Stimulated activated naive CD8-positive, alpha-beta T cell treated with anti-CD3 and anti-CD28 coated beads, Interleukin-15, amount 100 ng/mL, for 72 hours (primary cell): ENCODE measurements around the gene CACNA2D3.
A peak's percentile ranks its signal among the peaks of the same experiment; 100 is the strongest.

Source experiments
- ATAC-seq: fragments of 150-1000 bp; cut with Tn5 transposase; 2 replicates; pipeline ENCODE4 v1.10.0; 2021; ENCODE audit warnings: mild to moderate bottlenecking, moderate library complexity
- DNase-seq, 2 donors: peaks; one replicate each; pipeline ENCODE4 v3.0.0; 2021 to 2022
- H3K27ac Mint-ChIP-seq, 2 donors: one replicate each; pipeline ENCODE4 v1.8.0; 2022; ENCODE audit warnings: mild to moderate bottlenecking in 2 of 2, mixed read lengths in 2 of 2, moderate library complexity in 2 of 2
- H3K27me3 Mint-ChIP-seq: one replicate; pipeline ENCODE4 v1.8.0; 2022; ENCODE audit warnings: mixed read lengths
- H3K4me1 Mint-ChIP-seq: one replicate; pipeline ENCODE4 v1.8.0; 2022; ENCODE audit warnings: mild to moderate bottlenecking, mixed read lengths
- H3K4me3 Mint-ChIP-seq, 2 donors: one replicate each; pipeline ENCODE4 v1.8.0; 2022; ENCODE audit warnings: mild to moderate bottlenecking in 2 of 2, mixed read lengths in 2 of 2, moderate library complexity in 1 of 2
- H3K9me3 Mint-ChIP-seq, 2 donors: one replicate each; pipeline ENCODE4 v1.8.0; 2022; ENCODE audit warnings: mixed read lengths in 2 of 2

CACNA2D3 gene

GRCh38 chr3:54527953-54528352 is 405.6 kb downstream of the CACNA2D3 start:
- ATAC-seq, result no peak
- peaks cover 6 to 14% of the 10 kb centered on the region in 2 donors for H3K9me3 Mint-ChIP-seq
- DNase-seq, result no peak
- no peak overlapping the region for H3K4me3 Mint-ChIP-seq
- no peaks in the 10 kb centered on the region for H3K4me1 Mint-ChIP-seq
- no peak overlapping the region for H3K27ac Mint-ChIP-seq
- H3K27me3 Mint-ChIP-seq, result peaks cover 12% of the 10 kb centered on the region

DNA sequence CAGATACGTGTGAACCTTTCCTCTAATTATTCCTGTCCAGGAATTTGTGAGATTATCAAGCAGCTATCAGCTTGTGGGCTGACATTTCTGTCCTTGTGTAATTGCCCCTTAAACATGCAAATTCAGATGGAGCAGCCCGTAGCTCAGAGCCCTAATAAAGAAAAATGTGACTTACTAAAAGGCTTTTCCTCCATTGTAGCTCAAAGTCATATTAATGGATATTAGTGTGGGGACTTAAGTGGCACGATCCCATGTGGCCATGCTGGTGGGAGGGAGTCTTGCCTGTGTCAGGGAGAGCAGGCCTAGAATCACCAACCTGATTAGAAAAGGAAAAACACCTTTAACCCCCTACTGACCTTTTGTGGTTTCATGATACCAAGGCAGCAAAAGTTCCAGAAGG is 406.3 kb downstream of the CACNA2D3 start:
- Mint-ChIP-seq H3K4me1 (no peaks in the 10 kb centered on the region), H3K9me3 (peaks cover 6 to 15% of the 10 kb centered on the region in 2 donors), H3K27ac (no peak overlapping the region), H3K4me3 (no peak overlapping the region), H3K27me3 (peaks cover 16% of the 10 kb centered on the region)
- ATAC-seq (no peak), DNase-seq (no peak)

GRCh38 chr3:54530091-54530490 is 407.7 kb downstream of the CACNA2D3 start:
- H3K27ac Mint-ChIP-seq, result no peak overlapping the region
- H3K9me3 Mint-ChIP-seq, result peaks cover 6 to 15% of the 10 kb centered on the region in 2 donors
- DNase-seq (no peak), ATAC-seq (no peak)
- H3K4me1 Mint-ChIP-seq, result no peaks in the 10 kb centered on the region
- H3K4me3 Mint-ChIP-seq, result no peak overlapping the region
- H3K27me3 Mint-ChIP-seq, result peaks cover 16% of the 10 kb centered on the region

DNA sequence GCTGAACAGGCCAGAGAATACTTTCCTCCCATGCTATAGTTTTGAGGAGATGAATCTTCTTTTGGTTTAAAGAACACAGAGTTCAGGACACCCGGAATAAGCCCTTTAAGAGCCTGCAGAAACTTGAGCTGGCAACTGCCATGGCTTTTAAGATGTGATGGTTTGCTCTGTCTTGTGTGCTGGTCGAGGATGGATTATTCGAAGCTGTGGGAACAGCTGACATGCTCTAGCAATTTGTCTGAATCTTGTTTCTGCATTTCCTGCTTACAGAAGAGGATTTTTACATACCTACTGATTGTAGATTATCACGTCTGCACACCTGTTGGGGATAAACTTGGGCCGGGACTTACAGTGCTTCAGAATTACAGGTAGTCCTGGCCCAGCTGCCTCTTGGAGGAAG is 408.6 kb downstream of the CACNA2D3 start:
- Mint-ChIP-seq H3K4me3 (no peak overlapping the region), H3K27ac (no peak overlapping the region), H3K4me1 (no peaks in the 10 kb centered on the region), H3K9me3 (peaks cover 2 to 15% of the 10 kb centered on the region in 2 donors), H3K27me3 (peaks cover 16% of the 10 kb centered on the region)
- no peak for ATAC-seq
- DNase-seq, result no peak

- peaks cover 0 to 14% of the 10 kb centered on the region in 2 donors for H3K9me3 Mint-ChIP-seq
- peaks cover 16% of the 10 kb centered on the region for H3K27me3 Mint-ChIP-seq
- no peaks in the 10 kb centered on the region for H3K4me1 Mint-ChIP-seq
- no peak overlapping the region for H3K4me3 Mint-ChIP-seq
- ATAC-seq, result no peak
- no peak for DNase-seq
- H3K27ac Mint-ChIP-seq, result no peak overlapping the region
These were observed 409.4 kb downstream of the CACNA2D3 start for GRCh38 chr3:54531741-54532140.

GRCh38 chr3:54533856-54534255 is 411.5 kb downstream of the CACNA2D3 start:
- H3K9me3 Mint-ChIP-seq, result peaks cover 0 to 8% of the 10 kb centered on the region in 2 donors
- no peak overlapping the region for H3K4me3 Mint-ChIP-seq
- no peak for ATAC-seq
- no peak overlapping the region for H3K27ac Mint-ChIP-seq
- DNase-seq, result no peak
- H3K27me3 Mint-ChIP-seq, result peaks cover 16% of the 10 kb centered on the region
- H3K4me1 Mint-ChIP-seq, result no peaks in the 10 kb centered on the region

DNA sequence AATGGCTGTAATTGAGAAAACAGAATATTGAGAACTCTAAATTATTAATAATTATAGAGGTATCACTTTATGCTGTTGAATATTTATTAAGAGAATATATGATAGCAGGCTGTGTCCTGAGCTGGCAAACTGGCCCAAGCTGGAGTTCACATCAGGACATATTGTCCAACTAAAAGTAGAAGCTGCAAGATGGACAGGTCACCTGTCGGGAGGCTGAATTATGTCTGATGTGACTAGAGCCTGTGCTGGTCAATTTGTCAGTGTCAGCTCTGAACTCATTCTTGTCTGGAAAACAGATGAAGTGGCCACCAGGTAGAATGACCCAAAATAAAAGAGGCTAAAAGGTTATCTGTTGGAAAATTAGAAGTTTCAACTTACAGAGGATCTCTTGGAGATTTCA is 413.3 kb downstream of the CACNA2D3 start:
- Mint-ChIP-seq H3K9me3 (peaks cover 0 to 15% of the 10 kb centered on the region in 2 donors), H3K4me3 (no peak overlapping the region), H3K4me1 (no peaks in the 10 kb centered on the region), H3K27me3 (peaks cover 9% of the 10 kb centered on the region), H3K27ac (no peak overlapping the region)
- ATAC-seq (no peak), DNase-seq (no peak)

DNA sequence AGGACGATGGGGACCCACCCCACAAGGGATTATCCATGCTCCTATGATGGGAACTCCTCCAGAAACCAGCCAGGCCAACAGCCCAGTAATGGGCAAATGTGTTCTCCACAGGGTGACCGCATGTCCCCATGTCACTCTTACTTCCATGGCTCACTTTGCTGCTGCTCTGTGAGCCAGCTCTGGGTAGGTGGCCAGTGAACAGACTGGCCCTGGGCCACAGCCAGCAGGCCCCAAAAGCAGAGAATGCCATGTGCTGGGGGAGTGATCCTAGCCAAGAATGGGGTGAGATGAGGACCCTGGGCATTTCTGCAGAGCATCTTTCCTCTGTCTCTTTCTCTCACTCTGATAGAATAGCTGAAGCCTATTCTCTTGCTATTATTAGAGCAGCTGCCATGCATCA is 414.1 kb downstream of the CACNA2D3 start:
- Mint-ChIP-seq H3K4me1 (no peaks in the 10 kb centered on the region), H3K27ac (peak overlapping the region in 1 of 2 donors; percentile 25), H3K27me3 (peaks cover 9% of the 10 kb centered on the region), H3K4me3 (no peak overlapping the region), H3K9me3 (peaks cover 0 to 18% of the 10 kb centered on the region in 2 donors)
- no peak for DNase-seq
- no peak for ATAC-seq

DNA sequence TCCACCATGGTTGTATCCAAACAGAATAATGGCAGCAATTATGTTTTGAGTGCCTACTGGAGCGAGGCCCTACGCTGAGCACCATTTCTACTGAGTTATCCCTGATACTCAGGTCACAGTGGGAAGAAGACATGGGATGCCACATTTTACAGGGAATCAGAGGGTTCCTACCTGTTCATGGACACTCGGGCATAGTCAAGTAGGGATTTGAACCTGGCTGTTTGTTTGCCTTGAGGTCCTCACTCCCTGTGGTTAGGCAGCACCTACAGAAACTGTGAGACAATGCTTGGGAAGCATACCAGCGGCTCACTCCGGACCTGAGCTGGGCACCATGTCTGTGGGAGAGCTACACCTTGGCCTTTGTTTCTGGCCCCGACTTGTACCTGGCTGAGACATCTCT is 415.2 kb downstream of the CACNA2D3 start:
- H3K4me3 Mint-ChIP-seq, result no peak overlapping the region
- no peak overlapping the region for H3K27ac Mint-ChIP-seq
- no peak for ATAC-seq
- DNase-seq, result no peak
- peaks cover 0 to 23% of the 10 kb centered on the region in 2 donors for H3K9me3 Mint-ChIP-seq
- H3K4me1 Mint-ChIP-seq, result no peaks in the 10 kb centered on the region
- peaks cover 9% of the 10 kb centered on the region for H3K27me3 Mint-ChIP-seq

- peaks cover under 1% of the 10 kb centered on the region for H3K27me3 Mint-ChIP-seq
- H3K9me3 Mint-ChIP-seq, result peaks cover 0 to 16% of the 10 kb centered on the region in 2 donors
- ATAC-seq (no peak), DNase-seq (no peak)
- H3K4me3 Mint-ChIP-seq, result no peak overlapping the region
- no peak overlapping the region for H3K27ac Mint-ChIP-seq
- H3K4me1 Mint-ChIP-seq, result no peaks in the 10 kb centered on the region
These were observed 416.0 kb downstream of the CACNA2D3 start for GRCh38 chr3:54538346-54538745.

DNA sequence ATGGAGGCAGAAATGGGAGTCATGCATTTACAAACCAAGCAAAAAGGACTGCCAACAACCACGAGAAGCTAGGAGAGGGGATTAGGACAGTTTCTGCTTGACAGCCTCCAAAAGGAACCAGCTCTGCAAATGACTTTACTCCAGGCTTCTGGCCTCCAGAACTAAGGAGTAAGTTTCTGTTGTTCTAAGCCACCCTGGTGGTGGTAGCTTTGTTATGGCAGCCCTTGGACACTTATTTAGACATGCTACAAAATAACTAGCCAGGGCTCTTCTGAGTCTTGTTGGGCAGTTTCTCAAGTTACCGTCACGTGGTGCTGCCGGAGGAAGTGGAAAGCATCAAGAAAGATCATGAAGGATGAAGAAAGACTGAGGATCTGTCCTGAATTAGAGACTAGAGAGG is 419.0 kb downstream of the CACNA2D3 start:
- H3K4me3 Mint-ChIP-seq, result no peak overlapping the region
- H3K9me3 Mint-ChIP-seq, result peaks cover 0 to 16% of the 10 kb centered on the region in 2 donors
- no peak overlapping the region for H3K27ac Mint-ChIP-seq
- no peak for DNase-seq
- no peaks in the 10 kb centered on the region for H3K4me1 Mint-ChIP-seq
- ATAC-seq, result no peak
- no peaks in the 10 kb centered on the region for H3K27me3 Mint-ChIP-seq

GRCh38 chr3:54543446-54543845 is 421.1 kb downstream of the CACNA2D3 start:
- H3K27me3 Mint-ChIP-seq, result no peaks in the 10 kb centered on the region

DNA sequence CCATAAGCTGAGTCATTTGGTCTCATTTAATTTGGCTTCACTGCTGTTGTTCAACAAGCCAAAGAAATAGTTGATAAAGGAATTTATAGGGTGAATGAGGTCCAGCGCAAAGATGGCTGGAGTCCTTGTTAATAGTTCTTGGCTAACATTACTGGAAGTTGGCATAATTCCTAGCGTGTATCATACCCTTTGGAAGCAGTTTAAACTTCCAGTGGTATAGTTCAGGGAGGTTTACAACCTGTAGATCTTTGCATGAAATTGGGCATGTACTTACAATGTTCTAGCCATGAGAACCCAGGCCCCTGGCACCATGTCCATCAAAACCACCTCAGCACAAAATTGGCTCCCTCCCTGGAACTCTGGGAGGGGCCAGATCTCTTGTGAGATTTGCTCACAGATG is 424.7 kb downstream of the CACNA2D3 start:
- H3K9me3 Mint-ChIP-seq, result no peaks in the 10 kb centered on the region
- ATAC-seq (no peak), DNase-seq (no peak)
- no peak overlapping the region for H3K27ac Mint-ChIP-seq
- no peaks in the 10 kb centered on the region for H3K4me1 Mint-ChIP-seq
- no peaks in the 10 kb centered on the region for H3K27me3 Mint-ChIP-seq
- no peak overlapping the region for H3K4me3 Mint-ChIP-seq

More at GRCh38 chr3:54543446-54543845, 421.1 kb downstream of the CACNA2D3 start:
- Mint-ChIP-seq H3K9me3 (peaks cover 0 to 16% of the 10 kb centered on the region in 2 donors), H3K27ac (no peak overlapping the region), H3K4me1 (no peaks in the 10 kb centered on the region), H3K4me3 (no peak overlapping the region)
- ATAC-seq, result no peak
- no peak for DNase-seq

- H3K27me3 Mint-ChIP-seq, result no peaks in the 10 kb centered on the region
- ATAC-seq, result no peak
- H3K9me3 Mint-ChIP-seq, result no peaks in the 10 kb centered on the region
- no peak for DNase-seq
- no peak overlapping the region for H3K27ac Mint-ChIP-seq
- no peak overlapping the region for H3K4me3 Mint-ChIP-seq
- no peaks in the 10 kb centered on the region for H3K4me1 Mint-ChIP-seq
These were observed 425.5 kb downstream of the CACNA2D3 start for GRCh38 chr3:54547846-54548245.

GRCh38 chr3:54549607-54550220 is 427.4 kb downstream of the CACNA2D3 start:
- no peaks in the 10 kb centered on the region for H3K27me3 Mint-ChIP-seq
- H3K4me1 Mint-ChIP-seq, result no peaks in the 10 kb centered on the region
- no peak for DNase-seq
- no peak for ATAC-seq
- no peak overlapping the region for H3K27ac Mint-ChIP-seq
- no peak overlapping the region for H3K4me3 Mint-ChIP-seq
- no peaks in the 10 kb centered on the region for H3K9me3 Mint-ChIP-seq

DNA sequence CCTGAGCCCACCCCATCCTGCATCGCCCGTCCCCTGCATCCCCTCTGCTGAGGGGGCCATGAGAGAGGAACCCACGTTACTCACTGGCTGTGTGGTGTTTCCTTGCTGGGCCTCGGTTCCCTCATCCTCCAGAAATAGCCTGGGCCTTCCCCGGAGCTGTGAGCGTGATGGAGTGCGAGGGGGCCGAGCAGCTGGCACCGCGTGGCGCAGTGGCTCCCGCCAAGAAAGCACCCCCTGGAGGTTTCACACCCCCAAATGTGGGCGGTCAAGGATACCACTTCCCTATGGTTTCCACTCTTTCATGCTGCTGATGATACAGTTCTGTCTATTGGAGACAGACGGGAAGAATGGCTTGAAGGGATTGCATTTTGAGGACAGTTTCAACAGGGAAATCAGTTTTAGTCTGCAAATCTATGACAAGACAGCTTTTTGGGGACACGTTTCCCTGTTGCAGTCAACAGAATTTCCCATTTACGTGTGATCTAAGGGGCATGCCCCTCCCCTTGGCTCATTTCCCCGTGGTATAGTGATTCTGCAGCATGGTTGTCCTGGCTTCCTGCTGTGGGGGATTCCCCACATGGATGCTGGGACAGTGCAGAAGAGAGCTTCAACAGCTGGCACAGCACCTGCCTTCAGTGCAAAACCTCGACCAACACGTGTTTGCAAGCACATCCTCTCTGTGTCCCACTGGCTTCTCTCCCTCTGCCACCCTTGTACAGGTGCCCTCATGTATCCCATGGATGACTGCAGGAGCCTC is 428.0 kb downstream of the CACNA2D3 start:
- no peak for ATAC-seq
- Mint-ChIP-seq H3K4me3 (no peak overlapping the region), H3K4me1 (no peaks in the 10 kb centered on the region), H3K27ac (no peak overlapping the region), H3K9me3 (no peaks in the 10 kb centered on the region), H3K27me3 (no peaks in the 10 kb centered on the region)
- no peak for DNase-seq
